Hematopoietic multipotent progenitor cell treated with erythropoietin and hydrocortisone succinate and interleukin-3 and kit ligand, for 6 days (in vitro differentiated cells): Measurements from ENCODE around the gene ZNF513.

Source experiments
- DNase-seq: peaks from one replicate; pipeline ENCODE4 v3.0.0-alpha.2; 2015

The ZNF513 gene

DNA sequence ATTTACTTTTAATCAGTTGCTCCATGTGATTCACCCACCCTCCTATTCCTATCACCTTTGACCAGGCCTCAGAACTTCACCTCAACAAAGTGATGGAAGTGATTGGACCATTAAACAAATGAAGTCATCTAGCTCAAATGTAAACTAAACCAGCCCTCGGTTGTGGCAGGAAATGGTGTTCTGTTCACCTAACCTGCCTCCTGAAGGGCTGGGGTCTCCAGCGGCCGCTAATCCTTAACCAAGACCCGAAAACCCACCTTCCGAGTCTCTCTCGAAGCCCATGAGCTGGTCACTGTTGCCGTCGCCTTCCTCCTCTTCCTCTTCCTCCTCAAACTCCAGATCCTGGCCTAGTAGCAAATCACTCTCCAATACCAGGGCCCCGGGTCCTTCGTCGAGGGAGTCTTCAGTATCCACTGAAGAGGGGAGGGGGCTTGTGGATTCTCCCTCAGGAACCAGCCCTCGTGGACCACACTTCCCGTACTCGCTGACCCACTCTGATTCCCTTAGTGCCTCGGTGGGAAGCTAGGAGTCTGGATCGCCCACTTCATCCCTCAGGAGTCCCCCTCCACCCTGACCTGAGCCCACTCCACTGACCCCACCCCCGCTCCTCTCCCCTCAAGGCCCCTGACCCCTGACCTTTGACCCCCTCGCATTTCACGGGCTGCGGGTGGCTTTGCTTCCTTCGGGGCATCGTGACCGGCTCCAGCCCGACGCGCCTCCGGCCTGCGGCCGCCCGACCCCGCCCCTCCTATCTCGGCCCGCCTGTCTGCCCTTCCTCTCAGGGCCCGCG, 503 bp downstream of the ZNF513 start:
- peak; percentile 72 for DNase-seq

DNA sequence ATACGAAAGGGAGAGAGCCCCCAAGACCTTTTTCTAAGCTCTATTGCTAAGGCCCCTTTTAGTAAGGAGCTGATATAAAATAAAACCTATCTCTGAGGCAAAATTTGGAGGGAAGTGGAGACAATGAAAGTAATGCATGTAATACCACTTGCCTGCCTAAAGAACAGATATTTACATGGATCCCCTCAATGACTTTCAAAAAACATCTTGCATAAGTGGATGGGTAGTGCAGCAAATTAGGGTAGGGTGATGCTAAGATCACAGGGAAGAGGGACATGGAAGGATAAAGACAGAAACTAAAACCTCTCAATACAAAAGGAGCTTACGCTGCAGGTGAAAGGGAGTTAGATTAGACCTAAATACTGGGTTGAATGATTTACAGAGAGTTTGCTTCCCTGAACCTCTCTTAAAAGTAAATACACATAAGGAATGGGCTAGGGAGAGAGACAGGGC, 1.1 kb downstream of the ZNF513 start:
- peak; percentile 36 for DNase-seq

DNA sequence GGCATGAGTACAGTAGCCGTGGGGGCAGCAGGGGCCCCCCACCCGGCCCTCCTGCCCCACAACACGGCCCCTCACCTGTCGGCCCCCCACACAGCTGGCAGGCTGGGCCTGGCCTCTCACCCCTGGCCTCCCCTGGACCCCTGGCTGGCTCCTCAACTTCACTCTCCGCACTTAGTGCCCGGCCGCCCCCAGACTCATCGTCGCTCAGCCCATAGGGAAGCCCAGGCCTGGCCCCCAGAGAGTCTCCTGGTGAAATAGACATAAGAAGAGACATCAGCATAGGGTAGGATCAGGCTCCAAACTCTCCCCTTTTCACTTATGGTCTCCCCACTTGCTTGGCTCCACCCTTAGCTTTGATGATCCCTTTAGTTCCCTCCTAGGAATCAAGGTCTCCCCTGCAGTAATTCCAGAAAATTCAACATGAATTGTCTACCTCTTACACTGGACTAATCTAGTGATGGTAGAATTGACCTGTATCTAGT, 1.7 kb downstream of the ZNF513 start:
- no peak for DNase-seq

DNA sequence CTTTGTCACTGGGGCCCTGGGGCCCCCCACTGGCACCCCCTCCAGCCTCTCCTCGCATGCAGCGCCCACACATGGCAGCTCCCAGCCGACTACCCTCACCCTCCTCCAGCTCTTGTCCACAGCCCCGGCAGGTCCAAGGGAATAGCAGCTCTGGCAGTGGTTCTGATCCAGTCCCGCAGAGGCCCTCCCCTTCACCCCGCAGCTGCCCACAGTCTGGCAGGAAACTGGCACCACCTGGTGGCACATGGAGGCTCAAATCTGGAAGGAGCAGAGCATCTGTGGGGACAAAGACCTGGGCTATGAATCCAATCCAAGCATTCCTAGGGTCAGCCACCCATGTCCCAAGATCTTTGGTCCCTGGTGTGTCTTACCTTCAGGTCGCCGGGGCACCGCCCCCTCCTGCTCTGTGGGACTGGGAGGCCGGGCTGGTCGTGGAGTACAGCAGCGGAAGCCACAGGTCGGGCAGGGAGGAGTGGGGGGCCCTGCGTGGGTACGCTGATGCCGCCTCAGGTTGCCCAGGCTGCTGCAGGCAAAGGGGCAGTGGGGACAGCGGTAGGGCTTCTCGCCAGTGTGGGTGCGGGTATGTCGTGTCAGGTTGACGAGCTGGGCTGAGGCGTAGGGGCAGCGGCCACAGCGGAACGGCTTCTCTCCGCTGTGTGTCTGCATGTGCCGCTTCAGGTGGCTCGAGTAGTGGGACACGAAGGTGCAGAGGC, 2.3 kb downstream of the ZNF513 start:
- DNase-seq: no peak

DNA sequence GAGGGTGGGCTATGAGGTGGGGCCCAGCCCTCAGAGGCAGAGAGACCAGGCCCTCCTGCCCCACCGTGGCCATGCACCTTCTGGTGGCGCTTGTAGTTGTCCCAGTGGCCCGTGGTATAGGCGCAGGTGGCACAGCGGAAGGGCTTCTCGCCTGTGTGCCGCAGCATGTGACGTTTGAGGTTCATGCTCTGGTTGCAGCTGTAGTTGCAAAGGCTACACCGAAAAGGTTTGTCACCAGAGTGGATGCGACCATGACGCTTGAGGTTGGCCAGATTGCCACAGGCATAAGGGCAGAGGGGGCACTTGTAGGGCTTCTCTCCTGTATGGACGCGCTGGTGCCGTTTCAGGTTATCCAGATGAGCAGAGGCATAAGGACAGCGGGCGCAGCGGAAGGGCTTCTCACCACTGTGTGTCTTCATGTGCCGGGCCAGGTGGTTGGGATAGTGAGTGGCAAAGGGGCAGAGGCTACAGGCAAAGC, 2.9 kb downstream of the ZNF513 start:
- no peak for DNase-seq

DNA sequence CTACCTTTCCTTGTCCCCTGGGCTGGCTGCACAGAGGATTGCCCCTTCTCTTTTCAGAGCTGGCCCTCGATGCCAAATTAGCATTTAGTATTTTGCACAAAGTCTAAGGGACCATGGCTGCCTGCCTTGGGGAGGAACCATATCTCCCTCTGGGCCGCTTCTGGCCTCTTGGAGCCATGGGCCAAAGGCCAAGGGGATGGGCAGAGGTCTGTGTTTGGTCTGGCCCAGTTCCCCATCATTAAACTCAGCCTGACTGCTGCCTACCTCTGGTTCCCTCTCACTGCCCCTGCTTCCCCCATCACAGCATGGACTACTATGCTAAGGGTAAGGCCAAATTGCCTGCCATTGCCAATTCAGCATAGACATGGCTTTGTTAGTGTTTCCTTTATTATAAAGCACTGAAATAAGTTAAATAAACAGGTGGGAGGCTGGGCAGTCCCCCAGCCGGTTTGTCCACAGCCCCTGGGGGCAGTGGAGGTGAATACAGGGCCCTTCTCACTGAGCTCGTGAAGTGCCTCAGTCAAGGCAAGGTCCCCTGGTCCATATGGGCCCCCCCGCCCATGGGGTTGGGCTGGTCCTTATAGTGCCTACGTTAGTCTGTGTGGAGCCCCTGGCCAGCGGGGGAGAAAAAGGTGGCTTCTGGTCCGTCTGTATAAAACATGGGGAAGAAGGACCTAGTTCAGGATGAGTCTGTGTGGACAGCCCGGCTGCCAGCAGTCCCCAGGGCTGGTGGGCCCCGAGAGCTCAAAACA, 3.5 kb downstream of the ZNF513 start:
- no peak for DNase-seq

DNA sequence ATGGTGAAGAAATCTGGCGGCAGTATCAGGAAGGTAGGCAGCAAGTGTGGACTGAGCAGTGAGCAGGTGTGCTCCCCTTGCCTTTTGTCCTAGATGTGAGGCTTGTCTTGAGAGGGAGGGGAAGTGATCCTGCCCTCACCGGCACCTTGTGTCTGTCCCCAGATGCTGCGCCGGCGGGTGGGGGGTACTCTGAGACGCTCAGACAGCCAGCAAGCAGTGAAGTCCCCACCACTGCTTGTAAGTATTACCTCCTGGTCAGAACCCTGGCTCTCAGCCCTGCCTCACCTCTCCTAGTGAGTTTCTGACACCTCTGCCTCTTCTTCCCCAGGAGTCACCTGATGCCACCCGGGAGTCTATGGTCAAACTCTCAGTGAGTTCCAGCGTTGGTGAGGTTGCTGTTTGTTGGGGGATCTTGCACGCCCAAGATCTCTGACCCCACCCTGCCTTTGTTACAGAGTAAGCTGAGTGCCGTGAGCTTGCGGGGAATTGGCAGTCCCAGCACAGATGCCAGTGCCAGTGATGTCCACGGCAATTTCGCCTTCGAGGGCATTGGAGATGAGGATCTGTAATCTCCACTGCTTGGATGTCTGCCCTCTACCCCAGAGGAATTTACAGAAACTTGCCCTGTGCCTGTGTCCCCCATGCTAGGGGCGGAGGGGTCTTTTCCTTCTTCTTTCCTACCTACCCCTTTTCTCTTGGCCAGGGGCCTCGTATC, 4.2 kb downstream of the ZNF513 start:
- no peak for DNase-seq

DNA sequence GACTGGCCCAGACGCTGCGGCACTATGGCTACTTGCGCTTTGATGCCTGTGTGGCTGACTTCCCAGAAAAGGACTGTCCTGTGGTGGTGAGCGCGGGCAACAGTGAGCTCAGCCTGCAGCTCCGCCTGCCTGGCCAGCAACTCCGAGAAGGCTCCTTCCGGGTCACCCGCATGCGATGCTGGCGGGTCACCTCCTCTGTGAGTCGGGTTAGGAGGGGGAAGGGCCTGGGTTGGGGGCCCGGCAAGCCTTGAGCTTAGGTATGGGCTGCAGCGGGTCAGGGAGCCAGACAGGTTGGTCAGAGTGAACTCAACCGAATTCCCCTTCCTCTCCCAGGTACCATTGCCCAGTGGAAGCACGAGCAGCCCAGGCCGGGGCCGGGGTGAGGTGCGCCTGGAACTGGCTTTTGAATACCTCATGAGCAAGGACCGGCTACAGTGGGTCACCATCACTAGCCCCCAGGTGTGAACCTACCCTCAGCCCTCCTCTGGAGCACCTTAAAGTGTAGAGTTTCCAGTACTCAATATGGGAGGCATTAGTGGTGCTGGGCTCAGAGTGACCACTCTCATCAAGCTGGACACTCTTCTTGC, 4.9 kb downstream of the ZNF513 start:
- no peak for DNase-seq

DNA sequence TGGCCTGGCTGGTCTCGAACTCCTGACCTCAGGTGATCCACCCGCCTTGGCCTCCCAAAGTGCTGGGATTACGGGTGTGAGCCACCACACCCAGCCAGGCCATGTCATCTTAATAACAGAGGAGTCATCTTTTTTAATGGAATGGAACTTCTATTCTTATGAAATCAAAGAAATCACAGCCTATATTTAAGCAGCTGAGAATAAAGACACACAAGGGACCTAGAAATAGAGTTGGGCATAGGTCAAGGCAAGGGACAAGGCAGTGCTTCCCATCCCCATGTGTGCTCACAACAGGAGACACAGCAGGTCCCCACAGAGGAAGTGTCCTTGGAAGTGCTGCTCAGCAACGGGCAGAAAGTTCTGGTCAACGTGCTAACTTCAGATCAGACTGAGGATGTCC, 7.0 kb downstream of the ZNF513 start:
- no peak for DNase-seq

DNA sequence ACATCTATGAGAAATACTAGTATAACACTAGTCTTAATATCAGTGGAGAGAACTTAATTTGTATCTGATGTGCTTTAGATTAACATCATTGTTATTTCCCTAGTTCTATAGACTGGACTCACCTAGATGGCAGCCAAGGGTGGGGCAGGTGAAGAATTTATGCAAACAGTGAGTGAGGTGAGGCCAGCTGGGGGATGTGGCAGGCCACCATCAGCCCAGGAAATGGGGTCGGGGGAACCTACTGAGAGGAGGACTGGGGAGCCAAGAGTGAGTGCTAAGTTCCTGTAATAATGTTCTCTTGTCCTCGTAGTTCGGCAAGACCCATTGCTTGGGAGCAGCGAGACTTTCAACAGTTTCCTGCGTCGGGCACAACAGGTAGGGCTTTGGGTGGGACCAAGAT, 7.6 kb downstream of the ZNF513 start:
- DNase-seq: no peak

DNA sequence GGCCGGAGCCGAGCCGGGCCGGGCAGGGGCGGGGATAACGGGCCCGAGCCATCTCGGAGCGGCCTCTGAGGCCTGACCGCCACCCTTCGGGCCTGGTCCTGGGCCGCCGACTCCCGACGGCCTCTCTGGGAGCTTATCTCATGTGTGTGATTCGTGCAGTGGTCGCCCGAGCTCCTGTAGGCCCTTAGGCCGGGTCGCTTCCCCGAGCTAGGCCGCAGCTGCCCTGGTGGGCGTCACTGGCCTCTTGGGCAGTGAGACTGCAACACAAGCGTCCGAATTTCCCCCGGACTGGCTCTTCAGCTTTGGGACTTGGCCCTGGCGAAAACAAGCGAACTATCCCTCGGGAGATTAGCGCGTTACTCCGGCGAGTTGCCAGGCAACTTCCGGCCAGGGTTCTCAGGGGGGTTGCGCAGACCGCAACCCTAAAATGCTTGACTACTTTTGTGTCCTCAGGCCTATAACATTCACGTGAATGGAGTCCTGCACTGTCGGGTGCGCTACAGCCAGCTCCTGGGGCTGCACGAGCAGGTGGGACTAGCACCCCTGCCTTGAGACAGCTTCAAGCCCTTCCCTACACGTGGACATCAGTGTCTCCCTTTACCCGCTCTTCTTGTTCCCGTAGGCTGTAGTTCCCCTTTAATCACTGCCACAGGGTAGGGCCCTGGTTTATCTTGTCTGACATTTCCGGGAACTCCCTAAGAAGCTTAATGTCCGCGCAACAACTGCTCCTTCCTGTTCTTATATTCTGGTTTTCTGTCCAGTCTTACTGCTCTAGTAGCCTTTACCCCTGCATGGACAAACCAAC, 9.5 kb downstream of the ZNF513 start:
- peak; percentile 88 for DNase-seq

DNA sequence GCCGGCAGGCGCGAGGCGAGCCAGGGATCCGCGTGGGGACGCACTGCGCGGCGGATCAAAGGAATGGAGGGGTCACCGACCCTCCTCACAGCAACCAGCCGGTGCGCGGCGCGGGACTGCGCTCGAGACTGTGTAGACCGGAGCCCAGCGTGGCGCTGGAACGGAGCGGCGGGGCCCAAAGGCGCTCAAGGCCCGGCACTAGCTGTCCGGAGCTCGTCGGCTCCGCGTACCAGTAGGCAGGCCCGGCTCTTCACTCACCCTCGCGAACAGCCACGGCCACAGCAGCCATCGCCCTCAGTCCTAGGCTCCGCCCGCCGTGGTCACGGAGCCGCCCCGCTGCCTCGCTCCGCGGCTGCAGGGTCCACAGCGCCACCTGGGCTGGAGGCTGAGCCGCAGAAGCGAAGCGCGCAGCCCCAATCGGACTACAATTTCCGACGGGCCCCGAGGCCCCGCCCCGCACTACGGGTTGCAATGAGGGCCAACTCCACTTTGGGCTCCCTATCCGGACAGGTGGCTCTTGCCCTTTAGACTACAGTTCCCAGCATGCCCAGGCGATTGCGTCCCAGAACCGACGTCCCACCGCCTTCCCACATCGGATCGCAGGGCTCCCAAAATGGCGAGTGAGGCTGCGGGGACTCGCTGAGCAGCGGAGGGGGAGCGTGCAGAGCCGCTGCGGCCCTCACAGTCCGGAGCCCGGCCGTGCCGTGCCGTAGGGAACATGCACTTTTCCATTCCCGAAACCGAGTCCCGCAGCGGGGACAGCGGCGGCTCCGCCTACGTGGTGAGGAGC, 10.3 kb downstream of the ZNF513 start, which contains the start of the genes EIF2B4 and SNX17:
TSS of gene EIF2B4 (minus strand) at position 313 of the 790 bp plus-strand sequence. CDS start at position 289, 24 bp downstream.
TSS of gene SNX17 (plus strand) at position 591 of the 790 bp plus-strand sequence. CDS start at position 719, 128 bp downstream.
- DNase-seq: peak; percentile 99

DNA sequence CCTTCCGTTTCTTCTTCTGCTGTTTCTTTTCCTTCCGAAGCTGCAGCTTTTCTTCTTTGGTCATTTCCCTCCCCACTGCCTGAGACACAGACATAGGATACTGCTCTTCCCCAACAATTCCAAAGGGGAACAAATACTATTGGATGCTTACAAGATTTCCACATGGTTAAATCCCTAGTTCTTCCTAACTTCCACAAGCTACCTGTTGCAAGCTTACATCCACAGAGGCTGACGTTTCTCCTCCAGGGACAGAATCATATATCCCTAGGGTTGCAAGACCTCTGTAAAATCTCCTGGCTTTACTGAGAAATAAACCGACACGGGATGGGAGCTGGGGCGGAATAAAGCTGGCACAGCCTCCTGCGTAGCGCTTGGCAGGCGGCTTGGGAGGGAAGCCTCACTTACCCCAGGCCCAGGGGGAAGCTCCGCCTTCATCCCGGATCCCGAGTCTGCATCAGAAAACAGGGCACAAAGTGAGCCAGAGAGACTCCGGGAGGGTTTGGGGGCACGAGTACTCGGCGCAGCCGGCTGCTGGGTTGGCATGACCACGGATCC, 11.0 kb downstream of the ZNF513 start:
- DNase-seq: peak; percentile 65

DNA sequence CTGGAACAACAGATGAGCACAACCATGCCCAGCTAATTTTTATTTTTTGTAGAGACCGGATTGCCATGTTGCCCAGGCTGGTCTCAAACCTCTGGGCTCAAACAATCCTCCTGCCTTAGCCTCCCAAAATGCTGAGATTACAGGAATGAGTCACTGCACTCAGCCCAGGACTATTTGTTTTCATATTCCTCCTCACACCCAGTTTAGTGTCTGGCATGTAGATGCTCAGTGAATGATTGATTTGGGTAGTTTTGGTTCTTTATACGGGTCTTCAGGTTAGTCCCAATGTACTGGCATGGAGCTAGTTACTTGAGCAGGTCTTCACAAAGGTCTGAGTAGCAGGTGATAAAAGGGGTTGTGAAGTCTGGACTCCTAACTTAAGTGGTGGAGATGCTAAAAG, 16.6 kb downstream of the ZNF513 start:
- DNase-seq: no peak

DNA sequence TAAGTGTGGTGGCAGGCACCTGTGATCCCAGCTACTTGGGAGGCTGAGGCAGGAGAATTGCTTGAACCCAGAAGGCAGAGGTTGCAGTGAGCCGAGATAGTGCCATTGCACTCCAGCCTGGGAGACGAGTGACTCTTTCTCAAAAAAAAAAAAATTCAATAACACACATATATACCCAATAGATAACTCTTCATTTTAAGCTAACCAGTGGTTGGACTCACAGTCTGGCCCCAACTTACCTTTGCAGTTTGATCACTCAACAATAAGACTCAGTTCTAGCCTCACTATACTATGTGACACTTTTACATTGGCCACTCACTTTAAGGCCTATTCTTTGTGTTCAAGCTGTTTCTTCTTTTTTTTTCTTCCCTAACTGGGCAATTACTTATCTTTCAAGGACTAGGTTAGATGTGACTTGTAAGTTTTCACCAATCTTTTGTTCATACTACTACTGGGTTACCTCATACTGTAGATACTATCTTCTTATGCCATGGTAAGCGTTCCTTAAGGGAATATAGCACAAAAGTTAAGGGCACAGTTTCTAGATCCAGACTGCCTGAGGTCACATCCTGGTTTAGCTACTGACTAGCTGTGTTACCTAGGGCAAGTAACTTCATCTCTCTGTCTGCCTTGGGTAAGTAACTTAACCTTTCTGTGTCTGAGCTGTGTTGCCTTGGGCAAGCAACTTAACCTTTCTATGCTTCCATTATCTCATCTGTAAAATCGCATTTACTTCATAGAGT, 17.7 kb downstream of the ZNF513 start:
- DNase-seq: no peak

DNA sequence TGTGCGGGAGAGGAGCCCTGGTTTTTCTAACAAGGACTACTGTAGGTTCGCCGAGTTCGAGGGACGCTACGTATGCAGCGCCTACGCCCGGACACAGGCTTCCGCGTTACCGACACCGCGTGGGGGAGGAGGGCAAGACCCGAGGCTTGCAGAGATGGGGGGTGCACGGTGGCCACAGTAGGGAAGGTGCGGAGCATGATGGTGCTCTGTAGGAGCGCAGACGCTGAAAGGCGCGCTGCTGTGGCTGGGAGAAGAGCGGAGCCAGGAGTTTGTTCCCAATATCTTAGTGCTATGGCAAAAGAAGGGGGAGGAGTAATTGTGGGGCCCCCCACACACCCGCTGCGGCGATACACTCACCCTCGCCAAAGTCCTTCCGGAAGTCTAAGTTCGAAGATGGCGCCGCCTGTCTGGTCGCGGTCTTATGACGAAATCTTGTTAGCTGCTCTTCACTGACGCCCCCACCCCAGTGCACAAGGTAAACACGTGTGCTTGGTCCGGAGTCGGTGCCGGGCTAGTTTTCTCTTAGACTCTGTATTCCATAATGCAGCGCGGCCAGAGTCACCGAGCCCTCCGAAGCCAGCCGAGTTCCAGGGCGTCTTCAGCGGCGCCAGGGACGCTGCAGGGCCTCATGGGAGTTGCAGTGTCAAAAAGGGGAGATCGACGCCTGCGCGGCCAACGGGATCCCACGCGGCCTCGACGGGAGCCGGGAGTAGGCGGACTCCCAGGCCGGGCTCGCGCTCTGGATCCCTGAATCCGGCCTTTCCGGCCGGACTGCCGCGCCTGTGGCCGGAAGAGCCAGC, 24.0 kb downstream of the ZNF513 start, which contains the start of gene GTF3C2:
TSS of gene GTF3C2 (minus strand) at position 383 of the 800 bp plus-strand sequence. CDS start 13,210 bp downstream, outside the sequence.
- peak; percentile 99 for DNase-seq

DNA sequence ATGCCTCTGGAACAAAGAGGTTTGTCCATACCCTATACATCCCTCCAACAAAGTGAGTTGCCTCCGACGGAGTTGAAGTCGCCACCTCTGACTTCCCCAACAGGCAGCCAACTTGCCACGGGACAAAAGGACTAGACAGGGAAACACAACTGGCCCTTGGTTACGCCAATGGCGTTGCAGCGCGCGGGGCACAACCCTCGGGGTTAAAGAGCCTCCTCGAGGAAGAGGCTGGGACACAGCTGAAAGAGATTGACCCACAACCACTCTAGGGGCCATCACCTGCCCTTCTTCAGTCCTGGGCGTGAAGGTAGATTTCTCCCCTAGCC, 24.5 kb downstream of the ZNF513 start:
- DNase-seq: peak; percentile 85

DNA sequence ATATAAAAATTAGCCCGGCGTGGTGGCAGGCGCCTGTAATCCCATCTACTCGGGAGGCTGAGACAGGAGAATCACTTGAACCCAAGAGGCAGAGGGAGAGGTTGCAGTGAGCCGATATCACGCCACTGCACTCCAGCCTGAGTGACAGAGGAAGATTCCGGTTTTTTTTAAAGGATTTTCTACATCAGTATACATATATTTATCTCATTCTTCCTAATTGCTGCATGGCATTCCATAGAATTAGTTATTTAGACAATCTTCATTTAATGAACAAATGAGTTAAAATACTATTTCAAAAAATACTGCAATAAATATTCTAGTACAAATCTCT, 26.0 kb downstream of the ZNF513 start:
- DNase-seq: no peak
